Karpas-422 (cell line): ENCODE data around the gene B2M. TPM values are rescaled to one million over a fixed set of nuclear protein-coding genes. Genes with fewer than 3 reads are reported as not detected.
"Not testable (repeated sequence)": the region's sequence is repeated elsewhere in the genome, so short reads cannot be mapped to it uniquely, and the experiment has no call there.

Experiments
- DNase-seq: peaks from one replicate; pipeline ENCODE4 v3.0.0-alpha.2; 2015
- H2AFZ ChIP-seq: fragments of 200-600 bp; sonication (generic); 2 replicates; pipeline ENCODE4 v1.6.1; 2014; ENCODE audit warnings: antibody characterized with exemption, low read length, mixed read lengths
- H3K27ac ChIP-seq: fragments of 200-600 bp; sonication (generic); 2 replicates; pipeline ENCODE4 v1.5.1; 2014; ENCODE audit warnings: mild to moderate bottlenecking, low read length, moderate library complexity
- H3K27me3 ChIP-seq: fragments of 200-600 bp; sonication (generic); 2 replicates; pipeline ENCODE4 v1.6.1; 2014; ENCODE audit warnings: low read length, mixed read lengths
- H3K36me3 ChIP-seq: fragments of 200-600 bp; sonication (generic); 2 replicates; pipeline ENCODE4 v1.6.1; 2014; ENCODE audit warnings: low read length, mixed read lengths; ENCODE audit not compliant: insufficient read depth
- H3K4me1 ChIP-seq: fragments of 200-600 bp; sonication (generic); 2 replicates; pipeline ENCODE4 v1.6.1; 2014; ENCODE audit warnings: mild to moderate bottlenecking, low read length, mixed read lengths
- H3K4me2 ChIP-seq: fragments of 200-600 bp; sonication (generic); 2 replicates; pipeline ENCODE4 v1.6.1; 2014; ENCODE audit warnings: low read length, low read depth, mild to moderate bottlenecking; ENCODE audit not compliant: poor library complexity, severe bottlenecking
- H3K4me3 ChIP-seq: fragments of 200-600 bp; sonication (generic); 2 replicates; pipeline ENCODE4 v1.5.1; 2014; ENCODE audit warnings: mild to moderate bottlenecking, antibody characterized with exemption, low read length, mixed read lengths
- H3K79me2 ChIP-seq: fragments of 200-600 bp; sonication (generic); 2 replicates; pipeline ENCODE4 v1.6.1; 2014; ENCODE audit warnings: mild to moderate bottlenecking, low read length, mixed read lengths
- H3K9ac ChIP-seq: fragments of 200-600 bp; sonication (generic); 2 replicates; pipeline ENCODE4 v1.6.0; 2014; ENCODE audit warnings: low read length
- H3K9me2 ChIP-seq: fragments of 200-600 bp; sonication (generic), shearing (Covaris generic); replicated peaks from 2 replicates; pipeline ENCODE4 v1.6.0; 2014; ENCODE audit warnings: mild to moderate bottlenecking, low read length, moderate library complexity; ENCODE audit not compliant: insufficient read depth
- H3K9me3 ChIP-seq: fragments of 300-700, 200-600 bp; sonication (generic); 2 replicates; pipeline ENCODE4 v1.6.1; 2014; ENCODE audit warnings: low read length, mixed read lengths
- H4K20me1 ChIP-seq: fragments of 200-600 bp; sonication (generic); 2 replicates; pipeline ENCODE4 v1.6.1; 2014; ENCODE audit warnings: mild to moderate bottlenecking, antibody characterized with exemption, low read length, low read depth; ENCODE audit not compliant: insufficient read depth
- total RNA-seq: library from RNA; depleted of rRNA; stranded (reverse); fragments of >200 nt; shearing (Covaris generic); gene quantifications from 2 replicates; pipeline ENCODE4 v1.2.3, GENCODE V29; 2014; ENCODE audit warnings: low replicate concordance

Gene B2M
- total RNA-seq, 1 experiment from 2014 or later: 3,959 TPM

DNA sequence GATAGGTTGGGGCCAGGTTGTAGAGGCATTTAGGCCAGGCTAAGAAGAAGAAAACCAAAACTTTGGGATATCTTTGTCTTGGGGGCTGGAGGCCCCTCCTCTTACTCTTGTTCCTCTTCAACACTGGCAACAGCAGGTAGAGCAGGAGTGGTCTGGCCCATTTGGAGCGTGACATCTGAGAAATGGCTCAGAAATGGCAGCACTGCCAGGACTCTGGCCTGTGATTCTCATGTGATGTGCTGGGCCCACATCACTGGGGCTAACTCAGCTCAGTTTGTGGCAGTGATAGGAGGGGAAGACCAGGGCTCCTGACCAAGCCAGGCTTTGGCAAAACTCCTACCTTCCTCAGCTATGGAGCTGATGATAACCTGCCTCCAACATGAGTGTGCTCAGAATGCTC, 18.7 kb upstream of the B2M start:
- H3K27ac ChIP-seq: no peak overlapping the region
- no peak overlapping the region for H3K4me2 ChIP-seq
- no peak for DNase-seq
- no peaks in the 10 kb centered on the region for H4K20me1 ChIP-seq
- no peak overlapping the region for H3K9ac ChIP-seq
- no peaks in the 10 kb centered on the region for H3K36me3 ChIP-seq
- no peaks in the 10 kb centered on the region for H3K9me3 ChIP-seq
- no peaks in the 10 kb centered on the region for H3K9me2 ChIP-seq
- H3K27me3 ChIP-seq: no peaks in the 10 kb centered on the region
- no peak overlapping the region for H2AFZ ChIP-seq
- H3K4me1 ChIP-seq: no peaks in the 10 kb centered on the region; the same call in 1 of the 2 replicates
- no peaks in the 10 kb centered on the region for H3K79me2 ChIP-seq
- H3K4me3 ChIP-seq: no peak overlapping the region

DNA sequence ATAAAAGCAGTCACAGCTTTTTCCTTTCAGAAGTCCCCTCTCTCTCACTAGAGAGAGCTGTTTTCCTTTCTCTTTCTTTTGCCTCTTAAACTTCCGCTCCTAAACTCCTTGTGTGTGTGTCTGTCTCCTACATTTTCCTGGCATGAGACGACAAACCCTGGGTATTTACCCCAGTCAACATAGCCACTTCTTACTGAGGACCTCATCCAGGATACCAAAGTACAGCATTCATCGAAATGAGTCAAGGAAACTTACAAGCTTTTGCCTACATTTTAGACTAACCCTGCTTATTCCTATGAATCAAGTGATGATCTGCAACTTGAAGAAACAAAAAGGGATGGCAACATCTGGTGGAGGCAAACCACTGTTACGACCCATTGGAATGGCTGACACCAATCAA, 16.9 kb upstream of the B2M start:
- H2AFZ ChIP-seq: no peak overlapping the region
- no peaks in the 10 kb centered on the region for H3K36me3 ChIP-seq
- no peaks in the 10 kb centered on the region for H3K4me1 ChIP-seq
- no peak overlapping the region for H3K9ac ChIP-seq
- DNase-seq: no peak
- H3K27me3 ChIP-seq: no peaks in the 10 kb centered on the region
- H3K79me2 ChIP-seq: no peaks in the 10 kb centered on the region
- H3K9me2 ChIP-seq: no peaks in the 10 kb centered on the region
- no peaks in the 10 kb centered on the region for H3K9me3 ChIP-seq
- no peak overlapping the region for H3K27ac ChIP-seq
- H3K4me2 ChIP-seq: no peak overlapping the region
- no peaks in the 10 kb centered on the region for H4K20me1 ChIP-seq
- H3K4me3 ChIP-seq: no peak overlapping the region

DNA sequence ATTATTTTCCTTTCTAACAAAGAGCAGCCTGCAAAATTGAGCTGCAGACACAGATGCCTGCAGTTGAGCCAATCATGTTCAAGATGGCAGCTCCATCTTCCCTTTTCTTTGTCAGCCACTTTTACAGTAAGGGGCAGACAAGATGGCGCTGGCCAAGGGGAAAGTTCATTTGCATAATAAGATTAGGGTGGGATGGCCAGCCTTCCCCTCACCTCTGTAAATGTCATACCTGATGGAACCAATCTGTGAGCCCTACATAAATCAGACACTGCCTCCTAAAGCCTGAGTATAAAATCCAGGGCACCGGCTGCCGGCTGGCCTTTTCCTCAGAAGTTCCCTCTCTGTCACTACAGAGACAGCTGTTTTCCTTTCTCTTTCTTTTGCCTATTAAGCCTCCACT, 16.0 kb upstream of the B2M start:
- H3K79me2 ChIP-seq: no peaks in the 10 kb centered on the region
- no peak overlapping the region for H3K9ac ChIP-seq
- no peaks in the 10 kb centered on the region for H3K27me3 ChIP-seq
- no peaks in the 10 kb centered on the region for H4K20me1 ChIP-seq
- no peak overlapping the region for H3K4me2 ChIP-seq
- no peak overlapping the region for H3K4me3 ChIP-seq
- H3K27ac ChIP-seq: no peak overlapping the region
- no peaks in the 10 kb centered on the region for H3K36me3 ChIP-seq
- DNase-seq: no peak
- H3K9me2 ChIP-seq: no peaks in the 10 kb centered on the region
- H3K9me3 ChIP-seq: no peaks in the 10 kb centered on the region
- no peak overlapping the region for H2AFZ ChIP-seq
- H3K4me1 ChIP-seq: no peaks in the 10 kb centered on the region

DNA sequence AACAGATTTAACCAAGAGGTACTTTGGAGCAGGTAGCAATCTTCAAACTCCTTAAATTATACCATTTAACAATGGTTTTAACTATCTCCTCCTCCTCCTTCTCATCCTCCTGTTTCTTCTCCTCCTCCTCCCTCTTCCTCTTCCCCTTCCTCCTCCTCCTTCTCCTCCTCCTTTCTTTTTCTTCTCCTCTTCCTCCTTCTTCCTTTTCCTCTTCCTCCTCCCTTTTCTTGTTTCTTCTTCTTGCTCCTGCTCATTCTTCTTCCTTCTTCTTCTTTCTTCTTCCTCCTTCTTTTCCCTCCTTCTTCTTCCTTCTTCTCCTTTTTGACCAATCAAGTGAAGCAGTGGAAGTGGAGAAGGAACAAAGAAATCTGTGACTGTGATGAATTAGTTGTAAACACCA, 14.3 kb upstream of the B2M start:
- Histone ChIP-seq H3K27ac (no peak overlapping the region), H3K9ac (no peak overlapping the region), H3K4me1 (no peaks in the 10 kb centered on the region), H3K4me3 (no peak overlapping the region), H3K27me3 (no peaks in the 10 kb centered on the region), H3K9me3 (no peaks in the 10 kb centered on the region), H2AFZ (no peak overlapping the region), H3K9me2 (no peaks in the 10 kb centered on the region), H3K36me3 (no peaks in the 10 kb centered on the region), H3K79me2 (no peaks in the 10 kb centered on the region), H4K20me1 (no peaks in the 10 kb centered on the region), H3K4me2 (no peak overlapping the region)
- DNase-seq: no peak

DNA sequence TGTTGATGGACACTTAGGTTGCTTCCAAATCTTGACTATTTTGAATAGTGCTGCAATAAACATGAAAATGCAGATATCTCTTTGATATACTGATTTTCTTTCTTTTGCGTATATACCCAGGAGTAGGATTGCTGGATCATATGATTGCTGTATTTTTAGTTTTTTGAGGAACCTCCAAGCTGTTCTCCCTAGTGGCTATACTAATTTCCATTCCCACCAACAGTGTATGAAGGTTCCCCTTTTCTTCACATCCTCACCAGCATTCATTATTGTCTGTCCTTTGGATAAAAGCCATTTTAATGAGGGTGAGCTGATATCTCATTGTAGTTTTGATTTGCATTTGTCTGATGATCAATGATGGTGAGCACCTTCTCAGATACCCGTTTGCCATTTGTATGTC, 12.7 kb upstream of the B2M start:
- Histone ChIP-seq H2AFZ (no peak overlapping the region), H3K4me3 (no peak overlapping the region), H3K9ac (no peak overlapping the region), H3K36me3 (no peaks in the 10 kb centered on the region), H3K79me2 (no peaks in the 10 kb centered on the region), H3K4me2 (no peak overlapping the region), H3K27me3 (no peaks in the 10 kb centered on the region), H3K9me2 (no peaks in the 10 kb centered on the region), H3K27ac (no peak overlapping the region), H3K4me1 (no peaks in the 10 kb centered on the region), H3K9me3 (no peaks in the 10 kb centered on the region), H4K20me1 (no peaks in the 10 kb centered on the region)
- DNase-seq: no peak

DNA sequence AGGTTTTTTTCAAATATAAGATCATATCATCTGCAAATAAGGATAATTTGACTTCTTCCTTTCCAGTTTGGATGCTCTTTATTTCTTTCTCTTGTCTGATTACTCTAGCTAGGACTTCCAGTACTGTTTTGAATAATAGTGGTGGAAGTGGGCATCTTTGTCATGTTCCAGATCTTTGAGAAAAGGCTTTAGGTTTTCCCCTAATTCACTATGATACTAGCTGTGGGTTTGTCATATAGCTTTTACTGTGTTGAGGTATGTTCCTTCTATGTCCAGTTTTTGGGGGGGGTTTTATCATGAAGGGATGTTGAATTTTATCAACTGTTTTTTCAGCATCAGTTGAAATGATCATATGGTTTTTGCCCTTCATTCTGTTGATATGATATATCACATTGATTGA, 10.6 kb upstream of the B2M start:
- H3K4me2 ChIP-seq: not testable (repeated sequence)

DNA sequence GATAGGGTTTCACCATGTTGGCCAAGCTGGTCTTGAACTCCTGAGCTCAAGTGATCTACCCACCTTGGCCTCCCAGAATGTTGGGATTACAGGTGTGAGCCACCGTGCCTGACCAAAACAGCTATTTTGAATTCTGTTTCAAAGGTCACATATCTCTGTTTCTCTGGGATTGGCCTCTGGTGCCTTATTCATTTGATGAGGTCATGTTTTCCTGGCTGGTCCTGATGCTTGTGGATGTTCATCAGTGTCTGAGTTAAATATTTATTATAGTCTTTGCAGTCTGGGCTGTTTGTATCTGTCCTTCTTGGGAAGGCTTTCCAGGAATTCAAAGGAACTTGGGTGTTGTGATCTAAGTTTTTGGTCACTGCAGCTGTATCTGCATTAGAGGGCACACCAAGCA, 5.3 kb upstream of the B2M start:
- Histone ChIP-seq H3K9ac (no peak overlapping the region), H2AFZ (no peak overlapping the region), H3K4me3 (no peak overlapping the region), H3K9me3 (no peaks in the 10 kb centered on the region), H3K27ac (no peak overlapping the region), H4K20me1 (no peaks in the 10 kb centered on the region), H3K36me3 (no peaks in the 10 kb centered on the region), H3K79me2 (peaks cover 4% of the 10 kb centered on the region), H3K27me3 (no peaks in the 10 kb centered on the region), H3K4me1 (peaks cover 11% of the 10 kb centered on the region), H3K9me2 (no peaks in the 10 kb centered on the region), H3K4me2 (no peak overlapping the region)
- DNase-seq: no peak

More for the DNA sequence above, 10.6 kb upstream of the B2M start:
- not testable (repeated sequence) for H3K4me1 ChIP-seq, H3K36me3 ChIP-seq, H3K27ac ChIP-seq, H3K9ac ChIP-seq, H2AFZ ChIP-seq, H4K20me1 ChIP-seq, H3K9me2 ChIP-seq, H3K27me3 ChIP-seq, DNase-seq, H3K79me2 ChIP-seq, H3K9me3 ChIP-seq, H3K4me3 ChIP-seq

DNA sequence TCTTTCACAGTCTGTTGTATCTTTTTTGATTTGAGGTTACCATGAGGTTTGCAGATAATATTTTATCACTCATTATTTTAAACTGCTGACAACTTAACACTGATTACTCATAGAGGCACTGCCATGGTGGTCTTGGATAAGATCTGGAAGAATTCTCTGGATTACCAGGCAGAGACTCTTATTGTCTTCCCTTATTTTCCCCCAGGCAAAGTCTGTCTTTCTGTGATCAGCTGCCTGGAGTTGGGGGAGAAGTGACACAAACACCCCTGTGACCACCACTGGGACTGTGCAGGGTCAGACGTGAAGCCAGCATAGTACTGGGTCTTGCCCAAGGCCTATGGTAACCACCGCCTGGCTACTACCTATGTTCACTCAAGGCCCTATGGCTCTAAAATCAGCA, 4.9 kb upstream of the B2M start:
- Histone ChIP-seq H3K9me2 (no peaks in the 10 kb centered on the region), H3K4me2 (no peak overlapping the region), H2AFZ (no peak overlapping the region)

More for the DNA sequence above, 4.9 kb upstream of the B2M start:
- peaks cover 6% of the 10 kb centered on the region for H3K79me2 ChIP-seq
- no peaks in the 10 kb centered on the region for H3K9me3 ChIP-seq
- no peaks in the 10 kb centered on the region for H3K36me3 ChIP-seq
- H3K9ac ChIP-seq: no peak overlapping the region
- peaks cover under 1% of the 10 kb centered on the region; the same call in 1 of the 2 replicates for H4K20me1 ChIP-seq
- H3K4me3 ChIP-seq: no peak overlapping the region
- no peak overlapping the region for H3K27ac ChIP-seq
- peaks cover 11% of the 10 kb centered on the region for H3K4me1 ChIP-seq
- no peak for DNase-seq
- H3K27me3 ChIP-seq: no peaks in the 10 kb centered on the region
